ENCODE data around the gene TMEM221.
A peak's percentile ranks its signal among the peaks of the same experiment; 100 is the strongest.

Gene TMEM221

GRCh38 chr19:17418710-17419109 is 29.8 kb downstream of the TMEM221 start:
- Histone ChIP-seq H3K4me1 (ENCODE audit: control insufficient read depth, insufficient read depth, low read length) (no peaks in the 10 kb centered on the region; the same call in 1 of the 2 replicates), H3K4me3 (ENCODE audit: low read depth, low read length) (no peak overlapping the region), H3K27ac (ENCODE audit: extremely low read depth, low read depth, low read length) (no peak overlapping the region), H3K9me3 (ENCODE audit: control insufficient read depth, insufficient read depth, low read depth, low read length) (no peaks in the 10 kb centered on the region), H3K36me3 (ENCODE audit: control insufficient read depth in 2 of 2, insufficient read depth in 1 of 2, low read length in 2 of 2) (peaks cover 3 to 4% of the 10 kb centered on the region in 2 experiments; a peak in 2 of 3 replicates)
- no peak for TF ChIP-seq ZNF2 (tag by site-specific recombination; IDR thresholded peaks at IDR 0.05)
- TF ChIP-seq ZNF132 (tag by site-specific recombination; IDR thresholded peaks at IDR 0.05; ENCODE audit: borderline replicate concordance): no peak
- no peak for TF ChIP-seq ZNF777 (tag by site-specific recombination; IDR thresholded peaks at IDR 0.05; ENCODE audit: borderline replicate concordance)
- no peak for TF ChIP-seq ZBTB48 (tag by site-specific recombination; IDR thresholded peaks at IDR 0.05)
- TF ChIP-seq ZNF830 (tag by site-specific recombination; IDR thresholded peaks at IDR 0.05; ENCODE audit: low read depth): no peak
- TF ChIP-seq, protein P1, sequence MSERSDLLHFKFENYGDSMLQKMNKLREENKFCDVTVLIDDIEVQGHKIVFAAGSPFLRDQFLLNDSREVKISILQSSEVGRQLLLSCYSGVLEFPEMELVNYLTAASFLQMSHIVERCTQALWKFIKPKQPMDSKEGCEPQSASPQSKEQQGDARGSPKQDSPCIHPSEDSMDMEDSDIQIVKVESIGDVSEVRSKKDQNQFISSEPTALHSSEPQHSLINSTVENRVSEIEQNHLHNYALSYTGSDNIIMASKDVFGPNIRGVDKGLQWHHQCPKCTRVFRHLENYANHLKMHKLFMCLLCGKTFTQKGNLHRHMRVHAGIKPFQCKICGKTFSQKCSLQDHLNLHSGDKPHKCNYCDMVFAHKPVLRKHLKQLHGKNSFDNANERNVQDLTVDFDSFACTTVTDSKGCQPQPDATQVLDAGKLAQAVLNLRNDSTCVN (tag by site-specific recombination; optimal IDR thresholded peaks at IDR 0.05): no peak
- no peak for TF ChIP-seq ZBTB17 (tag by site-specific recombination; IDR thresholded peaks at IDR 0.05)
- TF ChIP-seq ZNF335 (tag by site-specific recombination; conservative IDR thresholded peaks at IDR 0.05): no peak
- TF ChIP-seq ZNF747 (tag by site-specific recombination; IDR thresholded peaks at IDR 0.05): no peak
- TF ChIP-seq ZNF843 (tag by site-specific recombination; IDR thresholded peaks at IDR 0.05): no peak
- no peak for TF ChIP-seq ZNF660 (tag by site-specific recombination; IDR thresholded peaks at IDR 0.05)
- TF ChIP-seq ZNF501 (tag by site-specific recombination; IDR thresholded peaks at IDR 0.05): no peak
- TF ChIP-seq ZNF626 (tag by site-specific recombination; IDR thresholded peaks at IDR 0.05): no peak
- no peak for TF ChIP-seq ZNF23 (tag by site-specific recombination; IDR thresholded peaks at IDR 0.05; ENCODE audit: borderline replicate concordance)
- no peak for TF ChIP-seq ZNF426 (tag by site-specific recombination; IDR thresholded peaks at IDR 0.05)
- no peak for TF ChIP-seq ZSCAN23 (tag by site-specific recombination; IDR thresholded peaks at IDR 0.05)
- no peak for TF ChIP-seq GLI4 (tag by site-specific recombination; IDR thresholded peaks at IDR 0.05)
- TF ChIP-seq, protein P2, sequence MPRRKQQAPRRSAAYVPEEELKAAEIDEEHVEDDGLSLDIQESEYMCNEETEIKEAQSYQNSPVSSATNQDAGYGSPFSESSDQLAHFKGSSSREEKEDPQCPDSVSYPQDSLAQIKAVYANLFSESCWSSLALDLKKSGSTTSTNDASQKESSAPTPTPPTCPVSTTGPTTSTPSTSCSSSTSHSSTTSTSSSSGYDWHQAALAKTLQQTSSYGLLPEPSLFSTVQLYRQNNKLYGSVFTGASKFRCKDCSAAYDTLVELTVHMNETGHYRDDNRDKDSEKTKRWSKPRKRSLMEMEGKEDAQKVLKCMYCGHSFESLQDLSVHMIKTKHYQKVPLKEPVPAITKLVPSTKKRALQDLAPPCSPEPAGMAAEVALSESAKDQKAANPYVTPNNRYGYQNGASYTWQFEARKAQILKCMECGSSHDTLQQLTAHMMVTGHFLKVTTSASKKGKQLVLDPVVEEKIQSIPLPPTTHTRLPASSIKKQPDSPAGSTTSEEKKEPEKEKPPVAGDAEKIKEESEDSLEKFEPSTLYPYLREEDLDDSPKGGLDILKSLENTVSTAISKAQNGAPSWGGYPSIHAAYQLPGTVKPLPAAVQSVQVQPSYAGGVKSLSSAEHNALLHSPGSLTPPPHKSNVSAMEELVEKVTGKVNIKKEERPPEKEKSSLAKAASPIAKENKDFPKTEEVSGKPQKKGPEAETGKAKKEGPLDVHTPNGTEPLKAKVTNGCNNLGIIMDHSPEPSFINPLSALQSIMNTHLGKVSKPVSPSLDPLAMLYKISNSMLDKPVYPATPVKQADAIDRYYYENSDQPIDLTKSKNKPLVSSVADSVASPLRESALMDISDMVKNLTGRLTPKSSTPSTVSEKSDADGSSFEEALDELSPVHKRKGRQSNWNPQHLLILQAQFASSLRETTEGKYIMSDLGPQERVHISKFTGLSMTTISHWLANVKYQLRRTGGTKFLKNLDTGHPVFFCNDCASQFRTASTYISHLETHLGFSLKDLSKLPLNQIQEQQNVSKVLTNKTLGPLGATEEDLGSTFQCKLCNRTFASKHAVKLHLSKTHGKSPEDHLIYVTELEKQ (tag by site-specific recombination; IDR thresholded peaks at IDR 0.05; ENCODE audit: borderline replicate concordance): no peak
- POLR2A ChIA-PET: interaction anchor here (1.0 to 1.6 kb wide), 5 partner anchors 13 to 412 kb away, joined by 3 to 9 read pairs (median 6); partner anchors contain the start of genes BST2 and PGLS
- CTCF ChIA-PET: interaction anchor here (0.6 to 1.2 kb wide), 5 partner anchors 24 to 909 kb away, joined by 3 to 6 read pairs (median 3); no protein-coding TSS in a partner anchor

DNA sequence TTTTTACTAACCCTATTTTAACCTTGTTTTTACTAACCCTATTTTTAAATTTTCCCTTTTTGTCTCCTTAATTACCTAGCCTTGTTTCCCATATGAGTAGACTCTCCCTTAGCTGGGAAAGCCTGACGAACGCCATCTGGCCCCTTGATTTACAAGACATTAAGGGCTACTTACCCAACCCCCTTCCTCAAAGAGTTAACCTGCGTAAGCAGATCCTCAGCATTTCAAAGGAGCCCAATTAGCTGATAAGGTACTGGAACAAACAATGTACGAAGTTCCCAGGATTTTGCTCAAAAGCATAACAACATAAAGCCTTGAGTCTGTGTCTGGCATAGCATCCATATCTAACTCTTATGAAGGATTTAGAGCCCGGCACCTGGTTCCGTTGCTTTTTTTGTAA is 33.3 kb downstream of the TMEM221 start:
- CTCF ChIA-PET: interaction anchor here (0.7 kb wide), 1 partner anchor 81 kb away, joined by 3 read pairs; no protein-coding TSS in a partner anchor
- POLR2A ChIA-PET: no interaction called here
- H3K27ac ChIP-seq (ENCODE audit: extremely low read depth, low read depth, low read length): no peak overlapping the region
- H3K9me3 ChIP-seq (ENCODE audit: control insufficient read depth, insufficient read depth, low read depth, low read length): no peaks in the 10 kb centered on the region
- H3K36me3 ChIP-seq (ENCODE audit: control insufficient read depth in 2 of 2, insufficient read depth in 1 of 2, low read length in 2 of 2): no peaks in the 10 kb centered on the region
- TF ChIP-seq ZNF335 (tag by site-specific recombination; conservative IDR thresholded peaks at IDR 0.05): no peak
- TF ChIP-seq TCF7L2 (IDR thresholded peaks at IDR 0.05; ENCODE audit: borderline replicate concordance, low read depth, low read length): peak; percentile 69; the same call in 1 of the 2 replicates
- no peak for TF ChIP-seq ZNF214 (tag by site-specific recombination; IDR thresholded peaks at IDR 0.05; ENCODE audit: borderline replicate concordance)
- TF ChIP-seq, protein P3, sequence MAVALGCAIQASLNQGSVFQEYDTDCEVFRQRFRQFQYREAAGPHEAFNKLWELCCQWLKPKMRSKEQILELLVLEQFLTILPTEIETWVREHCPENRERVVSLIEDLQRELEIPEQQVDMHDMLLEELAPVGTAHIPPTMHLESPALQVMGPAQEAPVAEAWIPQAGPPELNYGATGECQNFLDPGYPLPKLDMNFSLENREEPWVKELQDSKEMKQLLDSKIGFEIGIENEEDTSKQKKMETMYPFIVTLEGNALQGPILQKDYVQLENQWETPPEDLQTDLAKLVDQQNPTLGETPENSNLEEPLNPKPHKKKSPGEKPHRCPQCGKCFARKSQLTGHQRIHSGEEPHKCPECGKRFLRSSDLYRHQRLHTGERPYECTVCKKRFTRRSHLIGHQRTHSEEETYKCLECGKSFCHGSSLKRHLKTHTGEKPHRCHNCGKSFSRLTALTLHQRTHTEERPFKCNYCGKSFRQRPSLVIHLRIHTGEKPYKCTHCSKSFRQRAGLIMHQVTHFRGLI (tag by site-specific recombination; IDR thresholded peaks at IDR 0.05): no peak
- TF ChIP-seq SCRT2 (tag by site-specific recombination; IDR thresholded peaks at IDR 0.05): no peak
- no peak for TF ChIP-seq ZBTB48 (tag by site-specific recombination; IDR thresholded peaks at IDR 0.05)
- TF ChIP-seq ZNF624 (tag by site-specific recombination; IDR thresholded peaks at IDR 0.05): no peak
- no peak overlapping the region for H3K4me3 ChIP-seq (ENCODE audit: low read depth, low read length)
- H3K4me1 ChIP-seq (ENCODE audit: control insufficient read depth, insufficient read depth, low read length): no peaks in the 10 kb centered on the region

Data from HEK293 (cell line).